Measurements from ENCODE around the gene ZFP92. TPM values are rescaled to one million over a fixed set of nuclear protein-coding genes. Genes with fewer than 3 reads are reported as not detected.

The ZFP92 gene
- total and polyA plus RNA-seq, 4 donors = 1.6 to 2.7 (median 2.2) TPM

DNA sequence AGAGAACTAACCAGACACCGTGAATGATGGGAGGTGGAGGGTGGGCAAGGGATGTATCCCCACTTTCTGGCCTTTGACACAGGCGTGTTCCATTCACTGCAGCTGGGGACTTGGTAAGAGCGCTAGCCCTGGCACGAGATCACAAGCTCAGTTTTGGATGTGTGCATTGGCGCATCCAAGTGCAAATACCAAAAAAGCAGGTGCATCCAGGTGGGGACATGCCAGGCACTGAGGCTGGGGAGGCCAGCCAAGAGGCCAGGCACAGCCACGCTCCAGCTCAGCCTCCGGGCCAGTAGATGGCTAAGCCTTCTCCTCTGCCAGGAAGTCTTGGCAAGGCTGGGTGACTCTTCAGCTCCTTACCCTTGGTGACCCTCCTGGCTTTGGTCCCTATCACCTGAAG is 4.4 kb upstream of the ZFP92 start:
- no peaks in the 10 kb centered on the region for H3K36me3 ChIP-seq (ENCODE audit: control insufficient read depth, insufficient read depth, low read length)
- H3K9me3 ChIP-seq (ENCODE audit: control insufficient read depth, insufficient read depth, low read length) = no peaks in the 10 kb centered on the region
- 83% methylated on average over 7 of the region's 7 CpGs for WGBS (ENCODE audit: insufficient coverage)
- H3K4me1 ChIP-seq (ENCODE audit: control insufficient read depth, insufficient read depth, low read length) = peaks cover 10% of the 10 kb centered on the region
- no peak overlapping the region for H3K4me3 ChIP-seq (ENCODE audit: low read depth, low read length)
- DNase-seq (ENCODE audit: low read depth in 4 of 6, low spot score in 6 of 6) = no peak
- H3K27me3 ChIP-seq (ENCODE audit: control insufficient read depth, insufficient read depth, low read length) = no peaks in the 10 kb centered on the region
- no peak overlapping the region for H3K27ac ChIP-seq (ENCODE audit: low read depth, low read length)

DNA sequence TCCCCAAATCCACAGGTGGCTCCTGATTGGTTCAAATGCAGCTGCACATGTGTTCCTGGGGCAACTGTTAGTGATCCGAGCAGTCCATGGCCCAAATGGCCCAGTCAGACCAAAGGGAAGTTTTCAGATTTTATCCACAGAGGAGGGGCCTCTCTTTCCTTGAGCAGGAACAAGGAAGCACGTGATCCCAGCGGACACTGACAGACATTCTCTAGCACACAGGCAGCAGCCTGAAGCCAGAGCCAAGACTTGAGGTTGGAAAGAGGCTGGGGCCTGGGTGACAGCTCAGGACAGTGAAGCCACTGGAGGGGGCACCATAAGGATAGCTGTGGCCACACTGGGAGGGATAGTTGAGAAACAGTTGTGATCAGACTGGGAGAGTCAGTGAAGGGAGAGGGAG is 3.5 kb upstream of the ZFP92 start:
- Histone ChIP-seq H3K27ac (ENCODE audit: low read depth, low read length) (no peak overlapping the region), H3K4me1 (ENCODE audit: control insufficient read depth, insufficient read depth, low read length) (peaks cover 18% of the 10 kb centered on the region), H3K4me3 (ENCODE audit: low read depth, low read length) (no peak overlapping the region), H3K9me3 (ENCODE audit: control insufficient read depth, insufficient read depth, low read length) (no peaks in the 10 kb centered on the region), H3K27me3 (ENCODE audit: control insufficient read depth, insufficient read depth, low read length) (no peaks in the 10 kb centered on the region), H3K36me3 (ENCODE audit: control insufficient read depth, insufficient read depth, low read length) (no peaks in the 10 kb centered on the region)
- no peak for DNase-seq (ENCODE audit: low read depth in 4 of 6, low spot score in 6 of 6)
- WGBS (ENCODE audit: insufficient coverage) = 86% methylated on average over 1 of the region's 3 CpGs

DNA sequence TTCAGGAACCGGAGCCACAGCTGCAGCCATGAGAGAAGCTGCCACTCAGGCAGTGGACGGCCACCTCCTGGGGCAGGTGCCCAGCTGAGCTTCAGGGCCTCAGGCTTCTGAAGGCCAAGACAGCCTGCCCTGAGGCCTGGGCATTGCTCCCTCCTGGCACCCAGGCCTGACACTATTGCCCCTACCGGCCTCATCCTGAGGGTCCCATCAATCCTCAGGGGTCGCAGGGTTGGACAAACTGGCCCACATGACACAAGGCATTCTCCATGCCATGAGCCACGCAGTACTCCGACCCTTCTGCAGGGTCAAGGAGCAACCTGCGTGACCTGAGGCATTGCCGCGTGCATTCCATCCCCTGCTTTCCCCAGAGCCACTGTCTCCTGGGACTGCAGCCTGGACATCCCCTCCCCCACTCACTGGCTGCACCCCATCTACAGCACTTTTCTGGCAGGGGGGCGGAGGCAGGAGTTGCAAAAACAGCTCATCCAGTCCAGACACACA is 3.0 kb upstream of the ZFP92 start:
- Histone ChIP-seq H3K27ac (ENCODE audit: low read depth, low read length) (no peak overlapping the region), H3K36me3 (ENCODE audit: control insufficient read depth, insufficient read depth, low read length) (peaks cover 2% of the 10 kb centered on the region), H3K9me3 (ENCODE audit: control insufficient read depth, insufficient read depth, low read length) (no peaks in the 10 kb centered on the region), H3K27me3 (ENCODE audit: control insufficient read depth, insufficient read depth, low read length) (no peaks in the 10 kb centered on the region), H3K4me3 (ENCODE audit: low read depth, low read length) (no peak overlapping the region), H3K4me1 (ENCODE audit: control insufficient read depth, insufficient read depth, low read length) (peaks cover 21% of the 10 kb centered on the region)
- DNase-seq (ENCODE audit: low read depth in 4 of 6, low spot score in 6 of 6) = no peak
- WGBS (ENCODE audit: insufficient coverage) = 76% methylated on average over 10 of the region's 10 CpGs

DNA sequence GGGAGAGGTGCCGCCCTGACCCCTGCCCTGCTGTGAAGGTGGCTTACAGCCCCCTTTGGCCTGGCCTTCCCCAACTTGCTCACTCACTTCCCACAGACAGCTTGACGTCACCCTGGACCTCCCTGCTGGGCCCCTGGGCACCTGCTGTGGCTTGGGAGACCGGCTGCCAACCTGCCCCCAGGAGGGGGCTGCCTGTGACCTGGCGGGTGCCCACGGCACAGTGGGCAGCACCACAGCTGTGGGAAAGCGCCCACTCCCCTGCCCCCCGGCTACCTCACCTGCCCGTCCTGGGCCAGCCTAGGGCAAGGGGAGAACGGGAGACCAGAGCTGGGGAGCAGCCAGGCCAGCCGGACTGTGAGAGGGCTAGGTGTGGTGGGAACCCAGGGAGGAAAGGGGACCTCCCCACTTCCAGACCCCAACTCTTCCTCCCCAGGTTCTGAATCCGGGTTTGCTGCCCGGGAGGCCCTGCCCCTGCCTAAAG is 2.4 kb upstream of the ZFP92 start:
- no peaks in the 10 kb centered on the region for H3K27me3 ChIP-seq (ENCODE audit: control insufficient read depth, insufficient read depth, low read length)
- no peak for DNase-seq (ENCODE audit: low read depth in 4 of 6, low spot score in 6 of 6)

DNA sequence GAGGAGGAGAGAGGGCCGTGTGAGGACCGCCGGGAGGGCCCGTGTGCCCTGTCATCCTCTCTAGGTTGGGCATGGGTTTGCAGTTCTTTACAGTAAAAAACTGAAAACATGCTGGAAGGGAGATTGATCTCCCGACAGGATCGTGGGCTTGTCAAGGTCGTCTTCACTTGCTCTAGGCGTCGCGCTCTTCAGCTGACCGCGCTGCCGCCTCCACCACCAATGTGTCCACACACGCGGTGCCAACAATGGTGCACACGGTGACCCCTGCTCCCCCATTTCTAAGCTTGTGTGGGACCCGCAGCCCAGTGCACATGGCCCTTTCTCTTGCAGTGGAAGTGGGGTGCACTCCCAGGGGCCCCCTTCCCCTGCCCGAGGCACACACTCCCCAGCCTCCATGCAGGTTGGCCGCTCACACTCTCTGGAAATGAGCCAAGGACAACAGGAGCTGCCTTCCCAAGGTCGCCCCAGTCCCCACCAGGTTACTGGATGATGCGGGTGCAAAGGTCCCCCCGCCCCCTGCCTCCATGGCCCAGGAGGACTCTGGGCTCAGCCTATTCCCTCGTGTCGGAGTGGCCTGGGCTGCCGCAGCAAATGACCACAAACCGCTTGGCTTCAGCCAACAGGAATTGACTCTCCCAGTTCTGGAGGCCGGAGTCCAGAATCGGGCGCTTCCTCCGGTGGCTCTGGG is 1.7 kb upstream of the ZFP92 start:
- DNase-seq (ENCODE audit: low read depth in 4 of 6, low spot score in 6 of 6) = no peak
- Histone ChIP-seq H3K9me3 (ENCODE audit: control insufficient read depth, insufficient read depth, low read length) (no peaks in the 10 kb centered on the region), H3K36me3 (ENCODE audit: control insufficient read depth, insufficient read depth, low read length) (peaks cover 2% of the 10 kb centered on the region), H3K27me3 (ENCODE audit: control insufficient read depth, insufficient read depth, low read length) (no peaks in the 10 kb centered on the region), H3K27ac (ENCODE audit: low read depth, low read length) (no peak overlapping the region), H3K4me1 (ENCODE audit: control insufficient read depth, insufficient read depth, low read length) (peaks cover 21% of the 10 kb centered on the region), H3K4me3 (ENCODE audit: low read depth, low read length) (no peak overlapping the region)
- 85% methylated on average over 25 of the region's 30 CpGs for WGBS (ENCODE audit: insufficient coverage)

More for the DNA sequence above, 2.4 kb upstream of the ZFP92 start:
- WGBS (ENCODE audit: insufficient coverage) = 76% methylated on average over 9 of the region's 12 CpGs
- H3K36me3 ChIP-seq (ENCODE audit: control insufficient read depth, insufficient read depth, low read length) = peaks cover 2% of the 10 kb centered on the region
- H3K27ac ChIP-seq (ENCODE audit: low read depth, low read length) = no peak overlapping the region
- H3K4me3 ChIP-seq (ENCODE audit: low read depth, low read length) = no peak overlapping the region
- H3K4me1 ChIP-seq (ENCODE audit: control insufficient read depth, insufficient read depth, low read length) = peaks cover 21% of the 10 kb centered on the region
- H3K9me3 ChIP-seq (ENCODE audit: control insufficient read depth, insufficient read depth, low read length) = no peaks in the 10 kb centered on the region

DNA sequence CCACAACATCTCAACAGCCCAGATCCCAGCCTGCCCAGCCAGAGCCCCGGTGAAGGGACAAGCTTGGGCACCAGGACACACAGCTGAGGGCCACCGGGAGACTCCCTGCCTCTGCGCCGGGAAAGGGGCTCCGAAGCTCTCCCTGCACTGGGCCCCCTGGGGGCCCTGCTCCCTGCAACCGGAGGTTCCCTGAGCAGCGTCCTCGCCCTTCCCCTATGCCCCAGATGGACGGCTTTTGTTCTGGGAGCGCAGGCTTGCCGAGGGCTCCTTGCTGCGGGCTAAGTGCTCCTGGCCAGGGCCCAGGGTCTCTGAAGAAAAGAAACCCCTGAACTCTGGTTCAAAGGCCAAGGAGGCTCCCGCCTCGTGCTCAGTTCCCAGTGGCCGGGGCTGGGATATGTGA is 899 bp upstream of the ZFP92 start:
- Histone ChIP-seq H3K36me3 (ENCODE audit: control insufficient read depth, insufficient read depth, low read length) (peaks cover 2% of the 10 kb centered on the region), H3K27ac (ENCODE audit: low read depth, low read length) (no peak overlapping the region), H3K4me1 (ENCODE audit: control insufficient read depth, insufficient read depth, low read length) (peaks cover 21% of the 10 kb centered on the region), H3K9me3 (ENCODE audit: control insufficient read depth, insufficient read depth, low read length) (no peaks in the 10 kb centered on the region), H3K4me3 (ENCODE audit: low read depth, low read length) (no peak overlapping the region), H3K27me3 (ENCODE audit: control insufficient read depth, insufficient read depth, low read length) (no peaks in the 10 kb centered on the region)
- WGBS (ENCODE audit: insufficient coverage) = 81% methylated on average over 12 of the region's 15 CpGs
- no peak for DNase-seq (ENCODE audit: low read depth in 4 of 6, low spot score in 6 of 6)

DNA sequence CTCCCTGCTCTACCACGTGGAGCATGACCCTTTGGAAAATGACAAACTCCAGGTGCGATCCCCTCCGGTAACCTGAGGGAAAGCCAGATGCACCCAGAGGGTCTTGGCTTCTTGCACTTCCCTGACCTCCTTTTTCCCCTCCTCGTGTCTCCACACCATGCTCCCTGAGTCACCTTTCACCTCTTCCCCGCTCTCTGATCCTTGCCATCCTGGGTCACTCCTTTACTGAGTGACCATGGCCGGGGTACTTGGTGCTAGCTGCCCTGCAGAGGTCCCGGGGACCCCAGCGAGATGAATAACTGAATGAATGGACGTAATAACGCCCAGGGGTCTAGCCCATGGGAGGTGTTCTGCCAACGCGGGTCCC is 401 bp upstream of the ZFP92 start:
- H3K27ac ChIP-seq (ENCODE audit: low read depth, low read length) = no peak overlapping the region
- 58% methylated on average over 12 of the region's 12 CpGs for WGBS (ENCODE audit: insufficient coverage)
- peaks cover 2% of the 10 kb centered on the region for H3K36me3 ChIP-seq (ENCODE audit: control insufficient read depth, insufficient read depth, low read length)
- H3K4me3 ChIP-seq (ENCODE audit: low read depth, low read length) = peak overlapping the region; percentile 32
- H3K27me3 ChIP-seq (ENCODE audit: control insufficient read depth, insufficient read depth, low read length) = no peaks in the 10 kb centered on the region
- peaks cover 21% of the 10 kb centered on the region for H3K4me1 ChIP-seq (ENCODE audit: control insufficient read depth, insufficient read depth, low read length)
- DNase-seq (ENCODE audit: low read depth in 4 of 6, low spot score in 6 of 6) = peak in 1 of 6 donors; percentile 0
- no peaks in the 10 kb centered on the region for H3K9me3 ChIP-seq (ENCODE audit: control insufficient read depth, insufficient read depth, low read length)

DNA sequence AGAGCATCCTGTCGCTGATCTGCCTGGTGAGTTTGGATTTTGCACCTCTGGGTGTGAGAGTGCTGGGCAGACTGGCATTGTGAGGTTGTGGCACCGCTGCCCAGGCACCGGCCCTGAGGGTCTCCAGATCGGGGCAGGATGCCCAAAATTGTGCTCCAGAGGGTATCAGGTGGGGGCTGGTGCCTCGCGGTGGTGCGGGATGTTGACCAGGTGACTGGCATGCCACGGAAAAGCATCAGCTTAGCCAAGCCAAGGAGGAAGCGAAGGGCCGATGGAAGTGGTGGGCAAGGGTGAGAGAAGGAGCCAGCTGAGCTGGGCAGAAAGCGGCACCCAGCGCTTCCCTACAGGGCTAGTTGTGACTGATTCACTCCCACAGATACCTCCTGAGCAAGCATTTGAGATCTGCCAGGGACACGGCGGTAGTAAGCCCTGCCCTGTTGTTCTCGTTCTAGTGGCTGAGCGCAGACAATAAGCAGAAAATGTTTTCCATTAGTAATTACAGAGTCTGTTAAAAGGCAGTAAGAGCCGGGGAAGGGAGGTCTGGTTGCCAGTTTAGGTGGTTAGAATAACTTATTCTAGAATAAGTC is 809 bp downstream of the ZFP92 start:
- no peak overlapping the region for H3K27ac ChIP-seq (ENCODE audit: low read depth, low read length)
- H3K27me3 ChIP-seq (ENCODE audit: control insufficient read depth, insufficient read depth, low read length) = no peaks in the 10 kb centered on the region
- DNase-seq (ENCODE audit: low read depth in 4 of 6, low spot score in 6 of 6) = peak in 1 of 6 donors; percentile 44

DNA sequence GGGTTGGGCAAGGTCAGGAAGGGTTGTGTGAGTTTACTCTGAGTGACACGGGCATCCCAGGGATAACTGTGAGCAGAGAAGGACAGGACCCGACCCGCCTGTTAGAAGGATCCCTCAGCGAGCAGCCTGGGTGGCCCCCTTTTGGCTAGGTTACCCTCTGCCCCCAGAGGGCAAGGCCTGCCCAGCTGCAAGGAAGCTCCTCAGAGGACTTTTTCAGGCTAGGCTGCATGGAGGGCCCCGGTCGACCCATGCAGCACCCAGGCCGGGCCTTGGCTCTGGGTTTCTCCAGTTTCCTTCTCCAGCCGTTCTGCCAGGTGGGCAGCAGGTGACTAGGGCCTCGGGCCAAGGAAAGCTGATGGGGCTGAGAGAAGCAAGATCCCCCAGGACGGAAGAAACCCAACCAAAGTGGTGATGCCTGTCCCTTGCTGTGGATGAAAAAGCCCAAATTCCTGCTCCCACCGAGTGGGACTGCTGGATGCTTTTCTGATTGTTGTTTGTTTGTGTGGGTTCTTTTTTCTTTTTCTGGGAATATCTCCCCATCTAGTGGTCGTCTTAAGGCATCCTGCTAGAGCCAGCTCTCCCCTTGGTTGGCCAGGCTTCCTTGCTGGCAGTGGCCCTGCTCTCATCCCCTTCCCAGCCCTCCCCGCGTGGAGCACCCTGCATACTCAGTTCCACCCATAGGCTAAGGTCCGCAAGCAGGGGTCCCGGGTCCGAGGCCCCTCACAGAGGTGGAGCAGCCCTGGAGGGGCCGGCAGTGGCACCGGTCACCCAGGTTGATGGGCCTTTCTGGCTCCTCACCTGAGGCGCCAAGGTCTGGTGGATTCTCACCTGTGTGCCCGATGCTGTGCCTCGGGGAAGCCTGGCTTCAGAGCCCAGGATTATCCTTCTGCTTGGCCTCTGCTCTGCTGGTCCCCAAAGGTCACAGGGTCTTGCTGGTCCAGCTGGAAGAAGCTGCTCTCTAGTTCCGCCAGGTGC is 1.8 kb downstream of the ZFP92 start:
- WGBS (ENCODE audit: insufficient coverage) = 77% methylated on average over 20 of the region's 23 CpGs

More for the DNA sequence above, 809 bp downstream of the ZFP92 start:
- peak overlapping the region; percentile 32 for H3K4me3 ChIP-seq (ENCODE audit: low read depth, low read length)
- H3K4me1 ChIP-seq (ENCODE audit: control insufficient read depth, insufficient read depth, low read length) = peaks cover 21% of the 10 kb centered on the region
- WGBS (ENCODE audit: insufficient coverage) = 59% methylated on average over 16 of the region's 17 CpGs
- H3K36me3 ChIP-seq (ENCODE audit: control insufficient read depth, insufficient read depth, low read length) = peaks cover 2% of the 10 kb centered on the region
- H3K9me3 ChIP-seq (ENCODE audit: control insufficient read depth, insufficient read depth, low read length) = no peaks in the 10 kb centered on the region

More for the DNA sequence above, 1.8 kb downstream of the ZFP92 start:
- Histone ChIP-seq H3K4me1 (ENCODE audit: control insufficient read depth, insufficient read depth, low read length) (peaks cover 21% of the 10 kb centered on the region), H3K27me3 (ENCODE audit: control insufficient read depth, insufficient read depth, low read length) (no peaks in the 10 kb centered on the region), H3K27ac (ENCODE audit: low read depth, low read length) (no peak overlapping the region), H3K4me3 (ENCODE audit: low read depth, low read length) (no peak overlapping the region), H3K36me3 (ENCODE audit: control insufficient read depth, insufficient read depth, low read length) (peaks cover 4% of the 10 kb centered on the region), H3K9me3 (ENCODE audit: control insufficient read depth, insufficient read depth, low read length) (no peaks in the 10 kb centered on the region)
- peak in 2 of 6 donors; percentile 47 to 81 for DNase-seq (ENCODE audit: low read depth in 4 of 6, low spot score in 6 of 6)

Measured in spinal cord (tissue), 10 donors.